Ishikawa (cell line): ENCODE measurements around the gene SF3B6.
A peak's percentile ranks its signal among the peaks of the same experiment; 100 is the strongest.

ENCODE experiments used
- CEBPB ChIP-seq: IDR thresholded peaks from 2 replicates; pipeline ENCODE4 v1.6.1; 2012
- CREB1 ChIP-seq: IDR thresholded peaks from 2 replicates; pipeline ENCODE4 v1.6.1; 2012; ENCODE audit warnings: low read depth
- EGR1 ChIP-seq: IDR thresholded peaks from 2 replicates; pipeline ENCODE4 v1.6.1; 2012
- EP300 ChIP-seq: IDR thresholded peaks from 2 replicates; pipeline ENCODE4 v1.6.1; 2012; ENCODE audit warnings: borderline replicate concordance
- FOXM1 ChIP-seq: IDR thresholded peaks from 2 replicates; pipeline ENCODE4 v1.6.1; 2012; ENCODE audit warnings: low read depth, borderline replicate concordance
- NFIC ChIP-seq: IDR thresholded peaks from 2 replicates; pipeline ENCODE4 v1.6.1; 2012
- RAD21 ChIP-seq: IDR thresholded peaks from 2 replicates; pipeline ENCODE4 v1.6.1; 2012; ENCODE audit warnings: low read depth
- TAF1 ChIP-seq: IDR thresholded peaks from 2 replicates; pipeline ENCODE4 v1.6.1; 2012; ENCODE audit warnings: low read depth, mild to moderate bottlenecking
- TCF12 ChIP-seq: IDR thresholded peaks from 2 replicates; pipeline ENCODE4 v1.6.1; 2012; ENCODE audit warnings: low read depth
- TEAD4 ChIP-seq: IDR thresholded peaks from 2 replicates; pipeline ENCODE4 v1.6.1; 2012
- YY1 ChIP-seq: IDR thresholded peaks from 2 replicates; pipeline ENCODE4 v1.6.1; 2012; ENCODE audit warnings: low read depth
- ZBTB7A ChIP-seq: IDR thresholded peaks from 2 replicates; pipeline ENCODE4 v1.6.1; 2012; ENCODE audit warnings: low read depth
- TF ChIP-seq, protein P1 (sequence below): IDR thresholded peaks from 2 replicates; pipeline ENCODE4 v1.6.1; 2012; ENCODE audit warnings: low read depth, mild to moderate bottlenecking
- TF ChIP-seq, protein P2 (sequence below): IDR thresholded peaks from 2 replicates; pipeline ENCODE4 v1.6.1; 2012
- TF ChIP-seq, protein P3 (sequence below): IDR thresholded peaks from 2 replicates; pipeline ENCODE4 v1.6.1; 2012

The SF3B6 gene

DNA sequence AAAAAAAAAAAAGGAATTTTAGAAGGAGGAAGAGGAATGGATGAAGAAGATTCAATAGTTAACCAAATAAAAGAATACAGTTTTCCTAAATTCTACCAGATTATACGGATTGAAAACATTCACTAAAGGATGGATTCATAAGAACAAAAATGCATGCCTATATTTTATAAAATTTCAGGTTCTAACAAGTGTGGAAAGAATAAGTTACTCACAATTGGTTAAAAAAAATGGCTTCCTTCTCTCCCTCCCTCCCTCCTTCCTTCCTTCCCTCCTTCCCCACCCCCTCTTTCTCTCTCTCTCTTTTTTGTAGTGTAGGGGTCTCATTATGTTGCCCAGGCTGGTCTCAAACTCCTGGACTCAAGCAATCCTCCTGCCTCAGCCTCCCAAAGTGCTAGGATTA is 10.1 kb upstream of the SF3B6 start:
- TF ChIP-seq, protein P1, sequence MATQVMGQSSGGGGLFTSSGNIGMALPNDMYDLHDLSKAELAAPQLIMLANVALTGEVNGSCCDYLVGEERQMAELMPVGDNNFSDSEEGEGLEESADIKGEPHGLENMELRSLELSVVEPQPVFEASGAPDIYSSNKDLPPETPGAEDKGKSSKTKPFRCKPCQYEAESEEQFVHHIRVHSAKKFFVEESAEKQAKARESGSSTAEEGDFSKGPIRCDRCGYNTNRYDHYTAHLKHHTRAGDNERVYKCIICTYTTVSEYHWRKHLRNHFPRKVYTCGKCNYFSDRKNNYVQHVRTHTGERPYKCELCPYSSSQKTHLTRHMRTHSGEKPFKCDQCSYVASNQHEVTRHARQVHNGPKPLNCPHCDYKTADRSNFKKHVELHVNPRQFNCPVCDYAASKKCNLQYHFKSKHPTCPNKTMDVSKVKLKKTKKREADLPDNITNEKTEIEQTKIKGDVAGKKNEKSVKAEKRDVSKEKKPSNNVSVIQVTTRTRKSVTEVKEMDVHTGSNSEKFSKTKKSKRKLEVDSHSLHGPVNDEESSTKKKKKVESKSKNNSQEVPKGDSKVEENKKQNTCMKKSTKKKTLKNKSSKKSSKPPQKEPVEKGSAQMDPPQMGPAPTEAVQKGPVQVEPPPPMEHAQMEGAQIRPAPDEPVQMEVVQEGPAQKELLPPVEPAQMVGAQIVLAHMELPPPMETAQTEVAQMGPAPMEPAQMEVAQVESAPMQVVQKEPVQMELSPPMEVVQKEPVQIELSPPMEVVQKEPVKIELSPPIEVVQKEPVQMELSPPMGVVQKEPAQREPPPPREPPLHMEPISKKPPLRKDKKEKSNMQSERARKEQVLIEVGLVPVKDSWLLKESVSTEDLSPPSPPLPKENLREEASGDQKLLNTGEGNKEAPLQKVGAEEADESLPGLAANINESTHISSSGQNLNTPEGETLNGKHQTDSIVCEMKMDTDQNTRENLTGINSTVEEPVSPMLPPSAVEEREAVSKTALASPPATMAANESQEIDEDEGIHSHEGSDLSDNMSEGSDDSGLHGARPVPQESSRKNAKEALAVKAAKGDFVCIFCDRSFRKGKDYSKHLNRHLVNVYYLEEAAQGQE: no peak
- no peak for TF ChIP-seq TEAD4
- TF ChIP-seq TCF12: no peak
- TF ChIP-seq CEBPB: no peak
- no peak for TF ChIP-seq YY1
- TF ChIP-seq ZBTB7A: no peak
- TF ChIP-seq, protein P2, sequence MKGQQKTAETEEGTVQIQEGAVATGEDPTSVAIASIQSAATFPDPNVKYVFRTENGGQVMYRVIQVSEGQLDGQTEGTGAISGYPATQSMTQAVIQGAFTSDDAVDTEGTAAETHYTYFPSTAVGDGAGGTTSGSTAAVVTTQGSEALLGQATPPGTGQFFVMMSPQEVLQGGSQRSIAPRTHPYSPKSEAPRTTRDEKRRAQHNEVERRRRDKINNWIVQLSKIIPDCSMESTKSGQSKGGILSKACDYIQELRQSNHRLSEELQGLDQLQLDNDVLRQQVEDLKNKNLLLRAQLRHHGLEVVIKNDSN: no peak
- TF ChIP-seq CREB1: no peak

DNA sequence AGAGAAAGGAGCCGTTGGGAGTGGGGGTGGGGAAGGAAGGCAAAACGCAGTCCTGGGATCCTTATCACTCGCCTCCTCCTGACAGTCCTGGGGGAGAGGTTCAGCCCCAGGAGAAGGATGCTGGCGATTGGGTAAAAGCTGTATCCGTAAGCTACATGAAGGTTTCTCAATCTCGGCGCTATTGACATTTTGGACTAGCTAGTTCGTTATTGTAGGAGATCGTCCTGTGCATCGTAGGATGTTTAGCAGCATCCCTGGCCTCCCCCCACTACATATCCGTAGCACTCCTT is 9.0 kb upstream of the SF3B6 start:
- TF ChIP-seq, protein P2: no peak
- TF ChIP-seq CREB1 (no peak), NFIC (no peak), RAD21 (no peak), FOXM1 (no peak), CEBPB (no peak), TAF1 (no peak), YY1 (no peak), EP300 (no peak), TEAD4 (no peak), ZBTB7A (no peak), EGR1 (no peak), TCF12 (no peak)
- TF ChIP-seq, protein P3, sequence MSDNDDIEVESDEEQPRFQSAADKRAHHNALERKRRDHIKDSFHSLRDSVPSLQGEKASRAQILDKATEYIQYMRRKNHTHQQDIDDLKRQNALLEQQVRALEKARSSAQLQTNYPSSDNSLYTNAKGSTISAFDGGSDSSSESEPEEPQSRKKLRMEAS: no peak
- TF ChIP-seq, protein P1: no peak

DNA sequence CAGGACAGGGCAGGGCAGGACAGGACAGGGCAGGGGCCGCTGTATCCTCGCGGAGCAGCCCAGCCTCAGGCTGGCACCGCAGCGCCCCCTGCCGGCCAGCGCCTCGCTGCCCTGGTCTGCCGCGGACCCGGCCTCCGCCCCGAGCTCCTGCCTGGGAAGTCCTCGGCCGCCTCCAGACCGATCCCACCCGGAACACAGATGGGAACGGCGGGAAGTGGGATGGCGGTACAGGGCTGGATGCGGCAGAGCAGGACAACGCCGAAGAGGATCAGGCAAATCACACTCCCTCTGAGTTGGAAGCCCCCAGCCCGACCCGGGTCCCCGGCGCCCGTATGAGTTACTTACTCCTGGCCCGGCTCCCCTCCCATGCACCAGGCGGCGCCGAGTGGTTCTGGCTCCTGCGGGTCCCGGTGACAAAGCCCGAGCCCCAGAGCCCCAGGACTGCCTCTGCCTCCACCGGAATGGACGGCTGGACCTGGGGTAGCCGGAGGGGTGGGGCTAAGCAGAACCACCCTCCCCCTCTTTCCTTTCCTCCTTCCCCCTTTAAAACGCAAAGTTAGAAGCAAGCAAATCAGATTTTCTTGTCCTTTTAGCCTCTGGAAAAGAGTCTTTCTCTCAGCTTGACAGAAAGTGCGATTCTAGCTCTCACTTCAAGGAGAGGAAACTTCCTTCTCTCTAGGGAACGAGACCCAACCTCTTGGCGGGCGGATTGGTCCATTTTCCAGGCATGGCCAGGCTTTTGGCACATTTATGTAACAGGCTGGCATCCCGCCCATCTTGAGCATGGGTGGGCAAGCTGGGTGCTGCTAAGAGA is 8.5 kb upstream of the SF3B6 start, which contains the start of gene TP53I3:
TP53I3 (minus strand) TSS at position 449 of the 814 bp plus-strand sequence. CDS start 508 bp downstream, outside the sequence.
- peak; percentile 77 for TF ChIP-seq RAD21
- peak; percentile 6; the same call in 1 of the 2 replicates for TF ChIP-seq EGR1
- TF ChIP-seq EP300: no peak
- no peak for TF ChIP-seq CEBPB
- TF ChIP-seq TCF12: peak; percentile 42
- peak; percentile 72 for TF ChIP-seq TAF1
- peak; percentile 90 for TF ChIP-seq ZBTB7A
- TF ChIP-seq TEAD4: peak; percentile 44
- peak; percentile 46 for TF ChIP-seq YY1
- no peak for TF ChIP-seq CREB1
- TF ChIP-seq FOXM1: peak; percentile 7; the same call in 1 of the 2 replicates
- TF ChIP-seq NFIC: peak; percentile 40
- TF ChIP-seq, protein P2: 0 out of 2 replicates have a peak, but pooled peaks have one; percentile 8
- TF ChIP-seq, protein P1: no peak
- TF ChIP-seq, protein P3: peak; percentile 67
